H9 (cell line): ENCODE results near the gene SRGAP3. TPM values are rescaled to one million over a fixed set of nuclear protein-coding genes. Genes with fewer than 3 reads are reported as not detected.

ENCODE experiments used
- DNase-seq: peaks from one replicate; pipeline ENCODE4 v3.0.0-alpha.2; 2017
- H2AFZ ChIP-seq: one replicate; pipeline ENCODE4 v1.6.1; 2013; ENCODE audit warnings: mild to moderate bottlenecking, low read length, control low read depth, moderate library complexity
- H2AK5ac ChIP-seq: 2 replicates; pipeline ENCODE4 v1.6.1; 2013; ENCODE audit warnings: low read length, control low read depth, mixed read lengths; ENCODE audit not compliant: insufficient read length
- H2BK120ac ChIP-seq: one replicate; pipeline ENCODE4 v1.6.1; 2013; ENCODE audit warnings: low read depth, mild to moderate bottlenecking, low read length, control low read depth, inconsistent platforms; ENCODE audit not compliant: poor library complexity, severe bottlenecking
- H2BK12ac ChIP-seq: 2 replicates; pipeline ENCODE4 v1.6.1; 2013; ENCODE audit warnings: low read length, control low read depth, mixed read lengths, low read depth; ENCODE audit not compliant: insufficient read length
- H2BK15ac ChIP-seq: 2 replicates; pipeline ENCODE4 v1.6.1; 2013; ENCODE audit warnings: low read depth, low read length, control low read depth
- H2BK20ac ChIP-seq: one replicate; pipeline ENCODE4 v1.6.1; 2013; ENCODE audit warnings: low read depth, mild to moderate bottlenecking, low read length, control low read depth, inconsistent platforms; ENCODE audit not compliant: poor library complexity, severe bottlenecking
- H2BK5ac ChIP-seq: 2 replicates; pipeline ENCODE4 v1.6.1; 2013; ENCODE audit warnings: low read length, control low read depth, mixed read lengths; ENCODE audit not compliant: insufficient read length
- H3K14ac ChIP-seq: 2 replicates; pipeline ENCODE4 v1.6.1; 2013; ENCODE audit warnings: low read length, control low read depth; ENCODE audit not compliant: insufficient read depth
- H3K18ac ChIP-seq: 2 replicates; pipeline ENCODE4 v1.6.1; 2013; ENCODE audit warnings: low read depth, mild to moderate bottlenecking, mixed read lengths, low read length, control low read depth; ENCODE audit not compliant: insufficient read length
- H3K23ac ChIP-seq: 2 replicates; pipeline ENCODE4 v1.6.1; 2013; ENCODE audit warnings: low read length, control low read depth, mixed read lengths, low read depth; ENCODE audit not compliant: insufficient read length
- H3K23me2 ChIP-seq: 2 replicates; pipeline ENCODE4 v1.6.1; 2013; ENCODE audit warnings: low read depth, mild to moderate bottlenecking, mixed read lengths, low read length, control low read depth; ENCODE audit not compliant: insufficient read length, poor library complexity, severe bottlenecking
- H3K27ac ChIP-seq: 2 replicates; pipeline ENCODE4 v1.5.1; 2013; ENCODE audit warnings: low read length, control low read depth, mixed read lengths, low read depth; ENCODE audit not compliant: insufficient read length
- H3K27me3 ChIP-seq: 2 replicates; pipeline ENCODE4 v1.6.1; 2013; ENCODE audit warnings: low read length, control low read depth, inconsistent platforms; ENCODE audit not compliant: insufficient read depth
- H3K4ac ChIP-seq: 2 replicates; pipeline ENCODE4 v1.6.1; 2013; ENCODE audit warnings: low read depth, mild to moderate bottlenecking, control low read depth, inconsistent platforms, low read length, moderate library complexity
- H3K4me1 ChIP-seq: 2 replicates; pipeline ENCODE4 v1.6.1; 2013; ENCODE audit warnings: low read length, control low read depth, inconsistent platforms; ENCODE audit not compliant: insufficient read depth
- H3K4me2 ChIP-seq: 2 replicates; pipeline ENCODE4 v1.6.1; 2013; ENCODE audit warnings: low read length, control low read depth, mixed read lengths; ENCODE audit not compliant: insufficient read length, insufficient read depth
- H3K56ac ChIP-seq: 2 replicates; pipeline ENCODE4 v1.6.1; 2013; ENCODE audit warnings: low read depth, mild to moderate bottlenecking, mixed read lengths, low read length, control low read depth; ENCODE audit not compliant: insufficient read length
- H3K79me1 ChIP-seq: 2 replicates; pipeline ENCODE4 v1.6.1; 2013; ENCODE audit warnings: low read depth, mild to moderate bottlenecking, moderate library complexity, low read length, control low read depth, inconsistent platforms; ENCODE audit not compliant: insufficient read depth, poor library complexity, severe bottlenecking
- H3K79me2 ChIP-seq: 2 replicates; pipeline ENCODE4 v1.6.1; 2013; ENCODE audit warnings: low read length, control low read depth, inconsistent platforms; ENCODE audit not compliant: insufficient read depth
- H3K9ac ChIP-seq: 2 replicates; pipeline ENCODE4 v1.6.1; 2013; ENCODE audit warnings: low read length, control low read depth, mixed read lengths; ENCODE audit not compliant: insufficient read length; ENCODE audit errors: extremely low read depth
- H3K9me3 ChIP-seq: one replicate; pipeline ENCODE4 v1.6.1; 2013; ENCODE audit warnings: low read depth, low read length, inconsistent platforms; ENCODE audit not compliant: control insufficient read depth
- H3T11ph ChIP-seq: one replicate; pipeline ENCODE4 v1.6.1; 2013; ENCODE audit warnings: mild to moderate bottlenecking, low read length, control low read depth, inconsistent platforms
- H4K20me1 ChIP-seq: one replicate; pipeline ENCODE4 v1.6.1; 2013; ENCODE audit not compliant: control insufficient read depth, insufficient read length, insufficient read depth
- H4K5ac ChIP-seq: 2 replicates; pipeline ENCODE4 v1.6.1; 2013; ENCODE audit warnings: low read depth, mild to moderate bottlenecking, mixed read lengths, low read length, control low read depth; ENCODE audit not compliant: insufficient read length
- H4K8ac ChIP-seq: replicated peaks from 2 replicates; pipeline ENCODE4 v1.6.1; 2013; ENCODE audit warnings: low read length, control low read depth, mixed read lengths, low read depth; ENCODE audit not compliant: insufficient read length
- H4K91ac ChIP-seq: 2 replicates; pipeline ENCODE4 v1.6.1; 2013; ENCODE audit warnings: low read depth, mild to moderate bottlenecking, moderate library complexity, mixed read lengths, low read length, control low read depth; ENCODE audit not compliant: insufficient read length
- H3K27ac Mint-ChIP-seq, 3 experiments: 2 replicates in 2 of 3; 3 replicates in 1 of 3; pipeline ENCODE4 v1.8.0; 2020 to 2021; ENCODE audit warnings: mixed read lengths in 3 of 3, mild to moderate bottlenecking in 1 of 3, moderate library complexity in 1 of 3
- H3K27me3 Mint-ChIP-seq: 2 replicates; pipeline ENCODE4 v1.8.0; 2021; ENCODE audit warnings: low read depth, mild to moderate bottlenecking, moderate library complexity, mixed read lengths
- H3K36me3 Mint-ChIP-seq, 3 experiments: 2 replicates in 2 of 3; 3 replicates in 1 of 3; pipeline ENCODE4 v1.8.0; 2020 to 2021; ENCODE audit warnings: low read depth in 3 of 3, mixed read lengths in 3 of 3; ENCODE audit not compliant: insufficient read depth in 1 of 3
- H3K4me1 Mint-ChIP-seq, 2 experiments: 2 replicates each; pipeline ENCODE4 v1.8.0; 2020; ENCODE audit warnings: mixed read lengths in 2 of 2
- H3K4me3 Mint-ChIP-seq, 2 experiments: 2 replicates in 1 of 2; 3 replicates in 1 of 2; pipeline ENCODE4 v1.8.0; 2020 to 2021; ENCODE audit warnings: mild to moderate bottlenecking in 2 of 2, mixed read lengths in 2 of 2, moderate library complexity in 1 of 2
- H3K9me3 Mint-ChIP-seq, 2 experiments: 2 replicates in 1 of 2; 3 replicates in 1 of 2; pipeline ENCODE4 v1.8.0; 2020; ENCODE audit warnings: mild to moderate bottlenecking in 2 of 2, mixed read lengths in 2 of 2, moderate library complexity in 1 of 2
- CTCF ChIP-seq: fragments of 200-600 bp; sonication (generic); conservative IDR thresholded peaks from 3 replicates; pipeline ENCODE4 v1.8.0; 2021; ENCODE audit warnings: antibody characterized with exemption, mild to moderate bottlenecking
- WGBS: extraction: QIAGEN DNeasy Blood & Tissue Kit; methylation state at CpG from one replicate; pipeline ENCODE4 v1.1.7; 2013; ENCODE audit warnings: missing lambda C conversion rate, low lambda C conversion rate, mixed read lengths; ENCODE audit not compliant: insufficient read length; ENCODE audit errors: extremely low coverage; 5-methylcytosine and 5-hydroxymethylcytosine counted together
- total RNA-seq: library from RNA; stranded (reverse); gene quantifications from 2 replicates; pipeline ENCODE4 v1.2.1, GENCODE V29; 2021

SRGAP3 gene
- total RNA-seq, 1 experiment from 2014 or later, result 3.4 TPM

- WGBS, result no CpG with 5 or more reads among the region's 4 CpGs
- Histone ChIP-seq H4K91ac (no peak overlapping the region), H3K23me2 (no peaks in the 10 kb centered on the region), H3K9me3 (no peaks in the 10 kb centered on the region), H3T11ph (no peak overlapping the region), H3K79me1 (no peaks in the 10 kb centered on the region), H4K8ac (no peak overlapping the region), H4K20me1 (no peaks in the 10 kb centered on the region), H2BK15ac (no peak overlapping the region), H2BK120ac (no peak overlapping the region), H2BK20ac (no peak overlapping the region), H3K4me2 (no peak overlapping the region), H3K27me3 (no peaks in the 10 kb centered on the region), H3K4me1 (peaks cover 3% of the 10 kb centered on the region; the same call in 1 of the 2 replicates), H2AK5ac (no peak overlapping the region), H2AFZ (no peak overlapping the region), H4K5ac (no peak overlapping the region), H2BK5ac (no peak overlapping the region), H3K56ac (no peak overlapping the region), H3K23ac (no peak overlapping the region), H2BK12ac (no peak overlapping the region), H3K79me2 (no peaks in the 10 kb centered on the region), H3K9ac (no peak overlapping the region), H3K14ac (no peak overlapping the region), H3K18ac (no peak overlapping the region), H3K27ac (no peak overlapping the region), H3K4ac (no peak overlapping the region)
- Mint-ChIP-seq H3K9me3 (0 out of 5 replicates have a peak, but pooled peaks cover 0 to 2% of the 10 kb centered on the region in 2 experiments), H3K27ac (peak overlapping the region in 1 of 3 experiments; percentile 45; a peak in 1 of 7 replicates), H3K36me3 (no peaks in the 10 kb centered on the region), H3K4me3 (peak overlapping the region in 1 of 2 experiments; percentile 2; a peak in 1 of 5 replicates), H3K4me1 (peaks cover 32 to 48% of the 10 kb centered on the region in 2 experiments), H3K27me3 (peaks cover 12% of the 10 kb centered on the region)
- DNase-seq, result peak; percentile 25
- peak; percentile 53; the same call in 2 of the 3 replicates for TF ChIP-seq CTCF
Observed at GRCh38 chr3:9250236-9250635, 790 bp upstream of the SRGAP3 start.
